NOMO-1 treated with DMSO at 0.1 percent for 48 hours (cell line): ENCODE results near the gene GDAP1L1.
"Not testable (repeated sequence)": the region's sequence is repeated elsewhere in the genome, so short reads cannot be mapped to it uniquely, and the experiment has no call there.

Source experiments
- DNase-seq: peaks from one replicate; lab custom pipeline; 2025; ENCODE audit not compliant: unreplicated experiment; lab: John Stamatoyannopoulos, UW

The GDAP1L1 gene

GRCh38 chr20:44219170-44219730 lies 27.9 kb upstream of the GDAP1L1 start:
- DNase-seq, result no peak

GRCh38 chr20:44219791-44220190 lies 27.3 kb upstream of the GDAP1L1 start:
- DNase-seq, result no peak

- no peak for DNase-seq
Measured at GRCh38 chr20:44221368-44221954, 25.6 kb upstream of the GDAP1L1 start.

GRCh38 chr20:44222027-44222426 lies 25.1 kb upstream of the GDAP1L1 start:
- DNase-seq, result no peak

- DNase-seq, result no peak
Measured at GRCh38 chr20:44222633-44223368, 24.3 kb upstream of the GDAP1L1 start.

GRCh38 chr20:44223721-44224120 lies 23.4 kb upstream of the GDAP1L1 start:
- no peak for DNase-seq

GRCh38 chr20:44224637-44225036 lies 22.5 kb upstream of the GDAP1L1 start:
- DNase-seq, result no peak

GRCh38 chr20:44228465-44229258 lies 18.4 kb upstream of the GDAP1L1 start:
- no peak for DNase-seq

- no peak for DNase-seq
Measured at GRCh38 chr20:44231193-44231592, 15.9 kb upstream of the GDAP1L1 start.

GRCh38 chr20:44231713-44232468 lies 15.2 kb upstream of the GDAP1L1 start:
- DNase-seq, result no peak

GRCh38 chr20:44232469-44232856 lies 14.6 kb upstream of the GDAP1L1 start:
- DNase-seq, result not testable (repeated sequence)

- no peak for DNase-seq
Measured at GRCh38 chr20:44233436-44234016, 13.6 kb upstream of the GDAP1L1 start.

GRCh38 chr20:44234566-44235317 lies 12.4 kb upstream of the GDAP1L1 start:
- no peak for DNase-seq

GRCh38 chr20:44235702-44236101 lies 11.4 kb upstream of the GDAP1L1 start:
- DNase-seq, result no peak

GRCh38 chr20:44236840-44237239 lies 10.3 kb upstream of the GDAP1L1 start:
- not testable (repeated sequence) for DNase-seq

GRCh38 chr20:44241796-44242195 lies 5.3 kb upstream of the GDAP1L1 start:
- no peak for DNase-seq

- no peak for DNase-seq
Measured at GRCh38 chr20:44245977-44246376, 1.1 kb upstream of the GDAP1L1 start.

GRCh38 chr20:44247586-44248409 lies 690 bp downstream of the GDAP1L1 start:
- peak; percentile 21 for DNase-seq

- no peak for DNase-seq
Measured at GRCh38 chr20:44248410-44248759, 1.3 kb downstream of the GDAP1L1 start.
